GM23338 (cell line): ENCODE results near the gene KDM4B.

Experiments used
- CREB1 ChIP-seq: fragments of 250-450 bp; sonication (Bioruptor Pico); IDR thresholded peaks from 2 replicates; pipeline ENCODE4 v1.5.0; 2020; ENCODE audit warnings: low read depth, mild to moderate bottlenecking, moderate library complexity
- EZH2phosphoT487 ChIP-seq: fragments of 200-600 bp; sonication (generic); IDR thresholded peaks from one replicate; pipeline ENCODE4 v1.8.1; 2018; ENCODE audit warnings: antibody characterized with exemption; ENCODE audit not compliant: unreplicated experiment
- POLR2AphosphoS5 ChIP-seq: IDR thresholded peaks from 2 replicates; pipeline ENCODE4 v1.6.1; 2016; ENCODE audit warnings: antibody characterized with exemption, low read depth
- REST ChIP-seq: IDR thresholded peaks from one replicate; pipeline ENCODE4 v1.6.1; 2018; ENCODE audit warnings: antibody characterized with exemption; ENCODE audit not compliant: unreplicated experiment
- TF ChIP-seq, protein P1 (sequence below), 2 experiments: fragments of 200-600 bp in 1 of 2; sonication (generic) in 1 of 2; conservative IDR thresholded peaks; 2 replicates each; pipeline versions ENCODE4 v1.5.1 to v1.6.1; 2016 to 2017; ENCODE audit warnings: antibody characterized with exemption in 2 of 2, low read depth in 2 of 2, mild to moderate bottlenecking in 2 of 2, moderate library complexity in 1 of 2

DNA sequence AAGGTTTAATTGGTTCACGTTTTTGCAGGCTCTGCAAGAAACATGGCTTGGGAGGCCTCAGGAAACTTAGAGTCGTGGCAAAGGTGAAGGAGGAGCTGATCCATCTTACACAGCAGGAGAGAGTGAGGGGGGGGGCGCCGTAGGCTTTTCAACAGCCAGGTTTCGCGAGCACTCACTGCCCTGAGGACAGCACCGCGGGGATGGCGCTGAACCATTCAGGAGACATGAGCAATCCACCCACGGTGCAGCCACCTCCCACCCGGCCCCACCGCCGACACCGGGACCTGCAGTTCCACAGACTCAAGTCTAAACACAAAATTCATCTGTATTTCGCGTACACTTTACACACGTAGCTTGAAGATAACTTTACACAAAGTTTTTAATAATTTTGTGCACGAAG lies 73.6 kb downstream of the KDM4B start:
- TF ChIP-seq EZH2phosphoT487: no peak
- TF ChIP-seq REST: no peak
- TF ChIP-seq POLR2AphosphoS5: no peak
- TF ChIP-seq, protein P1, sequence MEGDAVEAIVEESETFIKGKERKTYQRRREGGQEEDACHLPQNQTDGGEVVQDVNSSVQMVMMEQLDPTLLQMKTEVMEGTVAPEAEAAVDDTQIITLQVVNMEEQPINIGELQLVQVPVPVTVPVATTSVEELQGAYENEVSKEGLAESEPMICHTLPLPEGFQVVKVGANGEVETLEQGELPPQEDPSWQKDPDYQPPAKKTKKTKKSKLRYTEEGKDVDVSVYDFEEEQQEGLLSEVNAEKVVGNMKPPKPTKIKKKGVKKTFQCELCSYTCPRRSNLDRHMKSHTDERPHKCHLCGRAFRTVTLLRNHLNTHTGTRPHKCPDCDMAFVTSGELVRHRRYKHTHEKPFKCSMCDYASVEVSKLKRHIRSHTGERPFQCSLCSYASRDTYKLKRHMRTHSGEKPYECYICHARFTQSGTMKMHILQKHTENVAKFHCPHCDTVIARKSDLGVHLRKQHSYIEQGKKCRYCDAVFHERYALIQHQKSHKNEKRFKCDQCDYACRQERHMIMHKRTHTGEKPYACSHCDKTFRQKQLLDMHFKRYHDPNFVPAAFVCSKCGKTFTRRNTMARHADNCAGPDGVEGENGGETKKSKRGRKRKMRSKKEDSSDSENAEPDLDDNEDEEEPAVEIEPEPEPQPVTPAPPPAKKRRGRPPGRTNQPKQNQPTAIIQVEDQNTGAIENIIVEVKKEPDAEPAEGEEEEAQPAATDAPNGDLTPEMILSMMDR (conservative IDR thresholded peaks at IDR 0.05; ENCODE audit: low read depth in 2 of 2): no peak
- TF ChIP-seq CREB1 (CRISPR knock-in tag): no peak
